ENCODE results near the gene MEF2D.

MEF2D gene

GRCh38 chr1:156424806-156425432 is 75.7 kb downstream of the MEF2D start:
- TF ChIP-seq, protein P1, sequence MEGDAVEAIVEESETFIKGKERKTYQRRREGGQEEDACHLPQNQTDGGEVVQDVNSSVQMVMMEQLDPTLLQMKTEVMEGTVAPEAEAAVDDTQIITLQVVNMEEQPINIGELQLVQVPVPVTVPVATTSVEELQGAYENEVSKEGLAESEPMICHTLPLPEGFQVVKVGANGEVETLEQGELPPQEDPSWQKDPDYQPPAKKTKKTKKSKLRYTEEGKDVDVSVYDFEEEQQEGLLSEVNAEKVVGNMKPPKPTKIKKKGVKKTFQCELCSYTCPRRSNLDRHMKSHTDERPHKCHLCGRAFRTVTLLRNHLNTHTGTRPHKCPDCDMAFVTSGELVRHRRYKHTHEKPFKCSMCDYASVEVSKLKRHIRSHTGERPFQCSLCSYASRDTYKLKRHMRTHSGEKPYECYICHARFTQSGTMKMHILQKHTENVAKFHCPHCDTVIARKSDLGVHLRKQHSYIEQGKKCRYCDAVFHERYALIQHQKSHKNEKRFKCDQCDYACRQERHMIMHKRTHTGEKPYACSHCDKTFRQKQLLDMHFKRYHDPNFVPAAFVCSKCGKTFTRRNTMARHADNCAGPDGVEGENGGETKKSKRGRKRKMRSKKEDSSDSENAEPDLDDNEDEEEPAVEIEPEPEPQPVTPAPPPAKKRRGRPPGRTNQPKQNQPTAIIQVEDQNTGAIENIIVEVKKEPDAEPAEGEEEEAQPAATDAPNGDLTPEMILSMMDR (IDR thresholded peaks at IDR 0.05; ENCODE audit: insufficient read depth, low read length, missing control alignments) = no peak
- H3K4me3 ChIP-seq (ENCODE audit: low read depth, low read length) = no peak overlapping the region
- no peak for DNase-seq (ENCODE audit: low read depth, low spot score)
- ChIA-PET POLR2A (no interaction called here), CTCF (interaction anchor here (1.9 to 7.2 kb wide), 3 partner anchors 17 to 40 kb away, joined by 7 to 65 read pairs (median 18); no protein-coding TSS in a partner anchor)

GRCh38 chr1:156423422-156424352 is 76.9 kb downstream of the MEF2D start:
- TF ChIP-seq, protein P1 (IDR thresholded peaks at IDR 0.05; ENCODE audit: insufficient read depth, low read length, missing control alignments) = no peak
- ChIA-PET CTCF (interaction anchor here (0.6 to 7.2 kb wide), 6 partner anchors 9 to 39 kb away, joined by 3 to 65 read pairs (median 5); no protein-coding TSS in a partner anchor), POLR2A (no interaction called here)
- no peak for DNase-seq (ENCODE audit: low read depth, low spot score)
- no peak overlapping the region for H3K4me3 ChIP-seq (ENCODE audit: low read depth, low read length)

DNA sequence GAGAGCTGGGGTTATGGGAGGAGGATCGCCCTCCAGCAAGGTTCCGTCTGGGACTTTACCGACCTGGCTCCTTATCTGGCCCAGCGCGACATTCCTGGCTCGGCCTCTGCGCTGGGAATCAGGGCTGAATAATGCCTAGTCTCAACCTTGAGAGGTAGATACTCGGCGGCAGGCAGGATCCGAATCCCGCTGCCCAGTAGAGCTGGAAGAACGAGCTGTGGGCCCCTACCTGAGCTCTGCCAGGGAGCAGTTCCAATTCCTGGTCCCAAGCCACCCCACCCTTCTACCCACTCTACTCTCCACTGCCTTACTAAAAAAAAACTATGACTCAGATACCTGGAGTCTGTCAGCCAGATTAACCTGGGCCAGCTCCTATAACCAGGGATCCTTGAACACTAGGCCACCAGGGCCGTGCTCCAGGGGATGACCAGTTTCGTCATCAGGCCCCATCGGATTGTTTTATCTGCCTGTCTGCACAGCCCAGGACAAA is 77.9 kb downstream of the MEF2D start:
- ChIA-PET POLR2A (no interaction called here), CTCF (interaction anchor here (0.9 to 7.2 kb wide), 3 partner anchors 23 to 38 kb away, joined by 3 to 65 read pairs (median 18); no protein-coding TSS in a partner anchor)
- no peak for DNase-seq (ENCODE audit: low read depth, low spot score)
- TF ChIP-seq, protein P1 (IDR thresholded peaks at IDR 0.05; ENCODE audit: insufficient read depth, low read length, missing control alignments) = no peak
- H3K4me3 ChIP-seq (ENCODE audit: low read depth, low read length) = no peak overlapping the region

GRCh38 chr1:156421939-156422601 is 78.5 kb downstream of the MEF2D start:
- POLR2A ChIA-PET = interaction anchor here (0.5 kb wide), 1 partner anchor 306 kb away, joined by 3 read pairs; no protein-coding TSS in a partner anchor
- TF ChIP-seq, protein P1 (IDR thresholded peaks at IDR 0.05; ENCODE audit: insufficient read depth, low read length, missing control alignments) = no peak
- CTCF ChIA-PET = interaction anchor here (1.1 to 7.2 kb wide), 3 partner anchors 24 to 43 kb away, joined by 3 to 65 read pairs (median 18); no protein-coding TSS in a partner anchor
- no peak overlapping the region for H3K4me3 ChIP-seq (ENCODE audit: low read depth, low read length)
- DNase-seq (ENCODE audit: low read depth, low spot score) = no peak

- TF ChIP-seq, protein P1 (IDR thresholded peaks at IDR 0.05; ENCODE audit: insufficient read depth, low read length, missing control alignments) = no peak
- ChIA-PET POLR2A (interaction anchor here (0.5 kb wide), 1 partner anchor 305 kb away, joined by 3 read pairs; no protein-coding TSS in a partner anchor), CTCF (interaction anchor here (1.1 to 7.2 kb wide), 2 partner anchors 36 to 42 kb away, joined by 3 to 65 read pairs; no protein-coding TSS in a partner anchor)
- H3K4me3 ChIP-seq (ENCODE audit: low read depth, low read length) = peak overlapping the region; percentile 15; the same call in 1 of the 2 replicates
- DNase-seq (ENCODE audit: low read depth, low spot score) = no peak
Measured at GRCh38 chr1:156421062-156421938, 79.3 kb downstream of the MEF2D start.

All from AG04449 (cell line).